A673 (cell line): Measurements from ENCODE around the gene C12orf56.

Experiments
- EZH2 ChIP-seq: fragments of 200-600 bp; sonication (generic); IDR thresholded peaks from 2 replicates; pipeline ENCODE4 v1.6.1; 2017; ENCODE audit warnings: borderline replicate concordance, low read depth, mild to moderate bottlenecking, mixed read lengths, antibody characterized with exemption, low read length; ENCODE audit not compliant: poor library complexity, severe bottlenecking
- TF ChIP-seq, protein P1 (sequence below): fragments of 300-800, 200-600 bp; sonication (generic); conservative IDR thresholded peaks from 2 replicates; pipeline ENCODE4 v1.5.1; 2017; ENCODE audit warnings: low read depth, mild to moderate bottlenecking, antibody characterized with exemption, low read length, moderate library complexity, mixed read lengths

- TF ChIP-seq, protein P1, sequence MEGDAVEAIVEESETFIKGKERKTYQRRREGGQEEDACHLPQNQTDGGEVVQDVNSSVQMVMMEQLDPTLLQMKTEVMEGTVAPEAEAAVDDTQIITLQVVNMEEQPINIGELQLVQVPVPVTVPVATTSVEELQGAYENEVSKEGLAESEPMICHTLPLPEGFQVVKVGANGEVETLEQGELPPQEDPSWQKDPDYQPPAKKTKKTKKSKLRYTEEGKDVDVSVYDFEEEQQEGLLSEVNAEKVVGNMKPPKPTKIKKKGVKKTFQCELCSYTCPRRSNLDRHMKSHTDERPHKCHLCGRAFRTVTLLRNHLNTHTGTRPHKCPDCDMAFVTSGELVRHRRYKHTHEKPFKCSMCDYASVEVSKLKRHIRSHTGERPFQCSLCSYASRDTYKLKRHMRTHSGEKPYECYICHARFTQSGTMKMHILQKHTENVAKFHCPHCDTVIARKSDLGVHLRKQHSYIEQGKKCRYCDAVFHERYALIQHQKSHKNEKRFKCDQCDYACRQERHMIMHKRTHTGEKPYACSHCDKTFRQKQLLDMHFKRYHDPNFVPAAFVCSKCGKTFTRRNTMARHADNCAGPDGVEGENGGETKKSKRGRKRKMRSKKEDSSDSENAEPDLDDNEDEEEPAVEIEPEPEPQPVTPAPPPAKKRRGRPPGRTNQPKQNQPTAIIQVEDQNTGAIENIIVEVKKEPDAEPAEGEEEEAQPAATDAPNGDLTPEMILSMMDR = no peak
- no peak for TF ChIP-seq EZH2
Measured at GRCh38 chr12:64253356-64253755, 137.2 kb downstream of the C12orf56 start.
